Nasal cavity respiratory epithelium epithelial cell of viscerocranial mucosa (primary cell): Measurements from ENCODE around the gene NDUFA8. TPM values are rescaled to one million over a fixed set of nuclear protein-coding genes. Genes with fewer than 3 reads are reported as not detected.

Experiments used
- total RNA-seq: library from RNA; depleted of rRNA; stranded (reverse); fragments of >200 nt; gene quantifications from 2 replicates; pipeline ENCODE4 v1.2.3, GENCODE V29; 2014

NDUFA8 gene
- total RNA-seq: 35.5 and 46.3 TPM in 2 replicates

GRCh38 chr9:122159026-122159924 is at the start of gene NDUFA8, which contains the start of gene MORN5:
TSS of gene NDUFA8 (minus strand) at chr9:122159779. CDS start at chr9:122159677, 102 bp downstream.
TSS of gene MORN5 (plus strand) at chr9:122159908. CDS start at chr9:122159973, 65 bp downstream.

Other genes with a start within 250 kb of the NDUFA8 start
- gene TTLL11, start 66.5 kb downstream of the NDUFA8 start, total RNA-seq: 2.1 and 5.2 TPM in 2 replicates
- not detected in 2 replicates for gene MORN5, start 129 bp upstream of the NDUFA8 start, total RNA-seq
- 0.14 and 0.34 TPM in 2 replicates for gene LHX6, start 69.2 kb upstream of the NDUFA8 start, total RNA-seq
- gene RBM18, start 105.1 kb upstream of the NDUFA8 start, total RNA-seq: 14.7 and 18.2 TPM in 2 replicates
- gene MRRF, start 105.1 kb upstream of the NDUFA8 start, total RNA-seq: 33.2 and 54.7 TPM in 2 replicates
- gene PTGS1, start 211.2 kb upstream of the NDUFA8 start, total RNA-seq: 0.28 and 0.34 TPM in 2 replicates